Retinal pigment epithelial cell (primary cell): ENCODE data around the gene LPXN.

ENCODE experiments used
- DNase-seq: peaks from one replicate; pipeline ENCODE4 v3.0.0-alpha.2; 2010; ENCODE audit warnings: low read depth
- H3K4me3 ChIP-seq: 2 replicates; pipeline ENCODE4 v1.5.1; 2011; ENCODE audit warnings: mild to moderate bottlenecking, low read length, control low read depth, moderate library complexity
- CTCF ChIP-seq: conservative IDR thresholded peaks from 2 replicates; pipeline ENCODE4 v1.5.1; 2011; ENCODE audit warnings: low read depth, low read length, control low read depth, inconsistent platforms

Gene LPXN

GRCh38 chr11:58575377-58576020 is at the start of gene LPXN:
LPXN (minus strand) TSS chr11:58575856; CDS start chr11:58575772, 84 bp downstream.
- H3K4me3 ChIP-seq = no peak within 1 kb of the TSS
- no peak for DNase-seq
- TF ChIP-seq CTCF = no peak

- DNase-seq = no peak
- no peak overlapping the region for H3K4me3 ChIP-seq
- TF ChIP-seq CTCF = no peak
Observed at GRCh38 chr11:58625086-58625485, 49.4 kb upstream of the LPXN start.

GRCh38 chr11:58622344-58622743 is 46.7 kb upstream of the LPXN start, which contains the start of gene CNTF:
CNTF (plus strand) TSS chr11:58622665; CDS start chr11:58622753, 88 bp downstream.
- TF ChIP-seq CTCF = no peak
- DNase-seq = no peak
- H3K4me3 ChIP-seq = no peak within 1 kb of the TSS

- no peak for DNase-seq
- no peak overlapping the region for H3K4me3 ChIP-seq
- no peak for TF ChIP-seq CTCF
Observed at GRCh38 chr11:58621586-58622262, 46.1 kb upstream of the LPXN start.

- TF ChIP-seq CTCF = no peak
- DNase-seq = no peak
- no peak overlapping the region for H3K4me3 ChIP-seq
Observed at GRCh38 chr11:58617976-58618557, 42.4 kb upstream of the LPXN start.

- H3K4me3 ChIP-seq = no peak overlapping the region
- no peak for DNase-seq
- no peak for TF ChIP-seq CTCF
Observed at GRCh38 chr11:58616594-58616993, 40.9 kb upstream of the LPXN start.

- TF ChIP-seq CTCF = no peak
- DNase-seq = no peak
- no peak overlapping the region for H3K4me3 ChIP-seq
Observed at GRCh38 chr11:58615559-58615958, 39.9 kb upstream of the LPXN start.
